ENCODE measurements around the gene DDT.
"Not testable (repeated sequence)": the region's sequence is repeated elsewhere in the genome, so short reads cannot be mapped to it uniquely, and the experiment has no call there.

GRCh38 chr22:23956301-23956900 is 17.8 kb downstream of the DDT start:
- TF ChIP-seq POLR2A (IDR thresholded peaks at IDR 0.05), result not testable (repeated sequence)
- TF ChIP-seq CTCF (IDR thresholded peaks at IDR 0.05), result peak; percentile 67 to 96 (median 88)
